HEK293 (cell line): Measurements from ENCODE around the gene C19orf73.

Experiments used
- CTCF ChIA-PET: fragments of 350-600 bp; formaldehyde crosslinking; extraction: SDS; loops from one replicate; lab custom pipeline; 2021; ENCODE audit warnings: antibody characterized with exemption; lab: Yijun Ruan, JAX
- POLR2A ChIA-PET: fragments of 300-600 bp; formaldehyde crosslinking; extraction: SDS; loops from one replicate; lab custom pipeline; 2020; ENCODE audit warnings: antibody characterized with exemption, inconsistent platforms; lab: Yijun Ruan, JAX
- H3K27ac ChIP-seq: fragments of 200-500 bp; sonication (Bioruptor generic); 2 replicates; pipeline ENCODE4 v1.5.1; 2014; ENCODE audit warnings: low read depth, low read length, control low read depth, inconsistent platforms; ENCODE audit errors: extremely low read depth
- H3K36me3 ChIP-seq, 2 experiments: fragments of 200-500 bp in 1 of 2; sonication (Bioruptor generic) in 1 of 2; 1 replicate in 1 of 2; 2 replicates in 1 of 2; pipeline ENCODE4 v1.5.1; 2014 to 2017; ENCODE audit warnings: inconsistent platforms in 2 of 2, low read length in 2 of 2; ENCODE audit not compliant: control insufficient read depth in 2 of 2, insufficient read depth in 1 of 2
- H3K4me1 ChIP-seq: fragments of 200-500 bp; sonication (Bioruptor generic); 2 replicates; pipeline ENCODE4 v1.5.1; 2014; ENCODE audit warnings: mild to moderate bottlenecking, low read length, inconsistent platforms; ENCODE audit not compliant: control insufficient read depth, insufficient read depth
- H3K4me3 ChIP-seq: 2 replicates; pipeline ENCODE4 v1.5.1; 2011; ENCODE audit warnings: low read depth, mild to moderate bottlenecking, control low read depth, low read length, moderate library complexity
- H3K9me3 ChIP-seq: fragments of 200-500 bp; sonication (Bioruptor generic); 2 replicates; pipeline ENCODE4 v1.5.1; 2014; ENCODE audit warnings: low read depth, low read length, inconsistent platforms; ENCODE audit not compliant: control insufficient read depth, insufficient read depth
- GLIS1 ChIP-seq: fragments of 450-650 bp; formaldehyde crosslinking; IDR thresholded peaks from 2 replicates; pipeline ENCODE4 v1.5.1; 2016; ENCODE audit warnings: missing biosample characterization, missing genetic modification characterization
- KLF17 ChIP-seq: fragments of 450-650 bp; formaldehyde crosslinking; IDR thresholded peaks from 2 replicates; pipeline ENCODE4 v1.5.1; 2016; ENCODE audit warnings: missing biosample characterization, missing genetic modification characterization
- KLF9 ChIP-seq: fragments of 450-650 bp; formaldehyde crosslinking; IDR thresholded peaks from 2 replicates; pipeline ENCODE4 v1.5.1; 2016; ENCODE audit warnings: missing biosample characterization, missing genetic modification characterization, low read depth
- SCRT1 ChIP-seq: fragments of 450-650 bp; formaldehyde crosslinking; IDR thresholded peaks from 2 replicates; pipeline ENCODE4 v1.5.1; 2016; ENCODE audit warnings: missing biosample characterization, missing genetic modification characterization, borderline replicate concordance
- SP7 ChIP-seq: fragments of 450-650 bp; formaldehyde crosslinking; IDR thresholded peaks from 2 replicates; pipeline ENCODE4 v1.5.1; 2016; ENCODE audit warnings: missing biosample characterization, missing genetic modification characterization
- ZBTB10 ChIP-seq: fragments of 450-650 bp; formaldehyde crosslinking; IDR thresholded peaks from 2 replicates; pipeline ENCODE4 v1.5.1; 2016; ENCODE audit warnings: missing biosample characterization, missing genetic modification characterization
- ZBTB17 ChIP-seq: fragments of 450-650 bp; formaldehyde crosslinking; IDR thresholded peaks from 2 replicates; pipeline ENCODE4 v1.5.1; 2016; ENCODE audit warnings: missing biosample characterization, missing genetic modification characterization
- ZBTB20 ChIP-seq: fragments of 450-650 bp; formaldehyde crosslinking; IDR thresholded peaks from 2 replicates; pipeline ENCODE4 v1.5.1; 2016; ENCODE audit warnings: missing biosample characterization, missing genetic modification characterization
- ZBTB44 ChIP-seq: fragments of 450-650 bp; IDR thresholded peaks from 2 replicates; pipeline ENCODE4 v1.5.1; 2018; ENCODE audit warnings: missing biosample characterization, mild to moderate bottlenecking, missing genetic modification characterization
- ZNF10 ChIP-seq: fragments of 450-650 bp; formaldehyde crosslinking; IDR thresholded peaks from 2 replicates; pipeline ENCODE4 v1.5.1; 2017; ENCODE audit warnings: missing biosample characterization, missing genetic modification characterization
- ZNF335 ChIP-seq: fragments of 450-650 bp; formaldehyde crosslinking; conservative IDR thresholded peaks from 2 replicates; pipeline ENCODE4 v1.5.1; 2016; ENCODE audit warnings: missing biosample characterization, missing genetic modification characterization
- ZNF426 ChIP-seq: fragments of 450-650 bp; formaldehyde crosslinking; IDR thresholded peaks from 2 replicates; pipeline ENCODE4 v1.5.1; 2017; ENCODE audit warnings: missing biosample characterization, missing genetic modification characterization, mild to moderate bottlenecking, inconsistent platforms, moderate library complexity
- ZNF513 ChIP-seq: fragments of 450-650 bp; IDR thresholded peaks from 2 replicates; pipeline ENCODE4 v1.5.1; 2018; ENCODE audit warnings: missing biosample characterization, missing genetic modification characterization
- TF ChIP-seq, protein P1 (sequence below): fragments of 450-650 bp; formaldehyde crosslinking; IDR thresholded peaks from 2 replicates; pipeline ENCODE4 v1.5.1; 2017; ENCODE audit warnings: missing biosample characterization, missing genetic modification characterization
- TF ChIP-seq, protein P2 (sequence below): fragments of 450-650 bp; formaldehyde crosslinking; IDR thresholded peaks from 2 replicates; pipeline ENCODE4 v1.5.1; 2016; ENCODE audit warnings: missing biosample characterization, missing genetic modification characterization
- TF ChIP-seq, protein P3 (sequence below): fragments of 450-650 bp; formaldehyde crosslinking; IDR thresholded peaks from 2 replicates; pipeline ENCODE4 v1.5.1; 2016; ENCODE audit warnings: missing biosample characterization, missing genetic modification characterization

Gene C19orf73

DNA sequence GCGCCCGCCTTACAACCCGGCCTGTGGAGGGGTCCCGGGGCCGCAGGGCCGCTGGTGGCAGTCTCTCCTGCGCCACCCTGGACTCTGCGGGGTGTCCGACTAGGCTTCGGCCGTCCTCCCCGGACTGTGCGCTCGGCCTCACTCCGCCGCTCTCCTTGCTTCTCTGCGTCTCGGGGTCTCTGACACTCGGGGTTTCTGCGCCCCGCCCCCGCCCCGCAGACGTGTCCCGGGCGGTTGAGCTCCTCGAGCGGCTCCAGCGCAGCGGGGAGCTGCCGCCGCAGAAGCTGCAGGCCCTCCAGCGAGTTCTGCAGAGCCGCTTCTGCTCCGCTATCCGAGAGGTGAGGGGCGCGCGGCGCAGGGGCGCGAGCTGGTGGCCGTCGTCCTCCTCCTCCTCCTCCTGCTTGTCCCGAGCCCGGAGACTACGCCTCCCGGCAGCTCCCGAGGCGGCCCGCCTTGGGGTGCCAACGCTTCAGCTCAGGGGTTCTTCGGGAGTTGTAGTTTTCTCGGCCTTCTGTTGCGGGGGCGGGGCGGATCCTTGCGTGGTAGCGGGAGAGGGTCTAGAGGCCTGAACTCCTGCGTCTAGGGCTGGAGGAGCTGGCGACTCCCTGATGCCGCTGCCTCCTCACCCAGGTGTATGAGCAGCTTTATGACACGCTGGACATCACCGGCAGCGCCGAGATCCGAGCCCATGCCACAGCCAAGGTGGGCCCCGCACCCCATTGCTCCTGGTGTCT is 4.1 kb downstream of the C19orf73 start (continued):
- TF ChIP-seq ZNF10, result no peak
- TF ChIP-seq, protein P1, sequence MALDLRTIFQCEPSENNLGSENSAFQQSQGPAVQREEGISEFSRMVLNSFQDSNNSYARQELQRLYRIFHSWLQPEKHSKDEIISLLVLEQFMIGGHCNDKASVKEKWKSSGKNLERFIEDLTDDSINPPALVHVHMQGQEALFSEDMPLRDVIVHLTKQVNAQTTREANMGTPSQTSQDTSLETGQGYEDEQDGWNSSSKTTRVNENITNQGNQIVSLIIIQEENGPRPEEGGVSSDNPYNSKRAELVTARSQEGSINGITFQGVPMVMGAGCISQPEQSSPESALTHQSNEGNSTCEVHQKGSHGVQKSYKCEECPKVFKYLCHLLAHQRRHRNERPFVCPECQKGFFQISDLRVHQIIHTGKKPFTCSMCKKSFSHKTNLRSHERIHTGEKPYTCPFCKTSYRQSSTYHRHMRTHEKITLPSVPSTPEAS (tag by site-specific recombination), result no peak
- TF ChIP-seq, protein P2, sequence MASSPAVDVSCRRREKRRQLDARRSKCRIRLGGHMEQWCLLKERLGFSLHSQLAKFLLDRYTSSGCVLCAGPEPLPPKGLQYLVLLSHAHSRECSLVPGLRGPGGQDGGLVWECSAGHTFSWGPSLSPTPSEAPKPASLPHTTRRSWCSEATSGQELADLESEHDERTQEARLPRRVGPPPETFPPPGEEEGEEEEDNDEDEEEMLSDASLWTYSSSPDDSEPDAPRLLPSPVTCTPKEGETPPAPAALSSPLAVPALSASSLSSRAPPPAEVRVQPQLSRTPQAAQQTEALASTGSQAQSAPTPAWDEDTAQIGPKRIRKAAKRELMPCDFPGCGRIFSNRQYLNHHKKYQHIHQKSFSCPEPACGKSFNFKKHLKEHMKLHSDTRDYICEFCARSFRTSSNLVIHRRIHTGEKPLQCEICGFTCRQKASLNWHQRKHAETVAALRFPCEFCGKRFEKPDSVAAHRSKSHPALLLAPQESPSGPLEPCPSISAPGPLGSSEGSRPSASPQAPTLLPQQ (tag by site-specific recombination), result peak; percentile 99
- no peak for TF ChIP-seq KLF17 (tag by site-specific recombination)
- peak; percentile 71 for TF ChIP-seq GLIS1 (tag by site-specific recombination)
- peak; percentile 95 for TF ChIP-seq ZBTB20 (tag by site-specific recombination)
- TF ChIP-seq ZBTB17, result peak; percentile 85
- peak; percentile 67; the same call in 1 of the 2 replicates for TF ChIP-seq ZBTB10 (tag by site-specific recombination)
- TF ChIP-seq ZNF426 (tag by site-specific recombination), result no peak
- TF ChIP-seq ZNF513 (tag by site-specific recombination), result peak; percentile 76
- peak; percentile 97 for TF ChIP-seq ZNF335

GRCh38 chr19:49113762-49114629 is 4.9 kb downstream of the C19orf73 start, which contains the start of gene LIN7B:
TSS of gene LIN7B (plus strand) at chr19:49114370. CDS start at chr19:49114405, 35 bp downstream.
- H3K9me3 ChIP-seq, result no peaks in the 10 kb centered on the region
- H3K4me1 ChIP-seq, result peaks cover 14% of the 10 kb centered on the region
- ChIA-PET CTCF (interaction anchor here (0.6 to 3.0 kb wide), 12 partner anchors 8 to 121 kb away, joined by 3 to 33 read pairs (median 7); partner anchors contain the start of genes GYS1 and RUVBL2), POLR2A (interaction anchor here (0.5 to 2.3 kb wide), 13 partner anchors 14 to 156 kb away, joined by 3 to 22 read pairs (median 5); partner anchors contain the start of genes GYS1 and RUVBL2)
- H3K4me3 ChIP-seq, result peak within 1 kb of the TSS; percentile 69
- H3K36me3 ChIP-seq, result peaks cover 0 to 18% of the 10 kb centered on the region in 2 experiments; a peak in 2 of 3 replicates
- peak within 1 kb of the TSS; percentile 84 for H3K27ac ChIP-seq
- TF ChIP-seq SP7, result peak; percentile 64
- TF ChIP-seq ZNF335, result peak; percentile 59
- peak; percentile 89 for TF ChIP-seq GLIS1 (tag by site-specific recombination)
- TF ChIP-seq SCRT1 (tag by site-specific recombination), result 0 out of 2 replicates have a peak, but pooled peaks have one; percentile 44
- peak; percentile 42; the same call in 1 of the 2 replicates for TF ChIP-seq ZBTB44 (tag by site-specific recombination)
- TF ChIP-seq, protein P2 (tag by site-specific recombination), result peak; percentile 68
- TF ChIP-seq KLF9 (tag by site-specific recombination), result peak; percentile 59; the same call in 1 of the 2 replicates
- TF ChIP-seq, protein P3, sequence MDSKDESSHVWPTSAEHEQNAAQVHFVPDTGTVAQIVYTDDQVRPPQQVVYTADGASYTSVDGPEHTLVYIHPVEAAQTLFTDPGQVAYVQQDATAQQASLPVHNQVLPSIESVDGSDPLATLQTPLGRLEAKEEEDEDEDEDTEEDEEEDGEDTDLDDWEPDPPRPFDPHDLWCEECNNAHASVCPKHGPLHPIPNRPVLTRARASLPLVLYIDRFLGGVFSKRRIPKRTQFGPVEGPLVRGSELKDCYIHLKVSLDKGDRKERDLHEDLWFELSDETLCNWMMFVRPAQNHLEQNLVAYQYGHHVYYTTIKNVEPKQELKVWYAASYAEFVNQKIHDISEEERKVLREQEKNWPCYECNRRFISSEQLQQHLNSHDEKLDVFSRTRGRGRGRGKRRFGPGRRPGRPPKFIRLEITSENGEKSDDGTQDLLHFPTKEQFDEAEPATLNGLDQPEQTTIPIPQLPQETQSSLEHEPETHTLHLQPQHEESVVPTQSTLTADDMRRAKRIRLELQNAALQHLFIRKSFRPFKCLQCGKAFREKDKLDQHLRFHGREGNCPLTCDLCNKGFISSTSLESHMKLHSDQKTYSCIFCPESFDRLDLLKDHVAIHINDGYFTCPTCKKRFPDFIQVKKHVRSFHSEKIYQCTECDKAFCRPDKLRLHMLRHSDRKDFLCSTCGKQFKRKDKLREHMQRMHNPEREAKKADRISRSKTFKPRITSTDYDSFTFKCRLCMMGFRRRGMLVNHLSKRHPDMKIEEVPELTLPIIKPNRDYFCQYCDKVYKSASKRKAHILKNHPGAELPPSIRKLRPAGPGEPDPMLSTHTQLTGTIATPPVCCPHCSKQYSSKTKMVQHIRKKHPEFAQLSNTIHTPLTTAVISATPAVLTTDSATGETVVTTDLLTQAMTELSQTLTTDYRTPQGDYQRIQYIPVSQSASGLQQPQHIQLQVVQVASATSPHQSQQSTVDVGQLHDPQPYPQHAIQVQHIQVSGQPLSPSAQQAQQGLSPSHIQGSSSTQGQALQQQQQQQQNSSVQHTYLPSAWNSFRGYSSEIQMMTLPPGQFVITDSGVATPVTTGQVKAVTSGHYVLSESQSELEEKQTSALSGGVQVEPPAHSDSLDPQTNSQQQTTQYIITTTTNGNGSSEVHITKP (tag by site-specific recombination), result peak; percentile 43; the same call in 1 of the 2 replicates
